Muscle of arm (tissue), 12 donors: ENCODE measurements around the gene ZNHIT3. TPM values are rescaled to one million over a fixed set of nuclear protein-coding genes. Genes with fewer than 3 reads are reported as not detected.
"Not testable (repeated sequence)": the region's sequence is repeated elsewhere in the genome, so short reads cannot be mapped to it uniquely, and the experiment has no call there.

Experiments
- DNase-seq: peaks from one replicate; pipeline ENCODE4 v3.0.0-alpha.2; 2013
- polyA plus RNA-seq, 12 donors: library from polyadenylated mRNA; unstranded; fragments of 120-200 nt; gene quantifications; one replicate each; pipeline ENCODE4 v1.2.1, GENCODE V29; 2013; ENCODE audit not compliant: insufficient read length in 12 of 12

Gene ZNHIT3
- polyA plus RNA-seq, 12 donors: 25.5 to 66.1 (median 57.6) TPM; not detected in 1

- no peak for DNase-seq
Measured at GRCh38 chr17:36481829-36482228, 4.7 kb upstream of the ZNHIT3 start.

DNA sequence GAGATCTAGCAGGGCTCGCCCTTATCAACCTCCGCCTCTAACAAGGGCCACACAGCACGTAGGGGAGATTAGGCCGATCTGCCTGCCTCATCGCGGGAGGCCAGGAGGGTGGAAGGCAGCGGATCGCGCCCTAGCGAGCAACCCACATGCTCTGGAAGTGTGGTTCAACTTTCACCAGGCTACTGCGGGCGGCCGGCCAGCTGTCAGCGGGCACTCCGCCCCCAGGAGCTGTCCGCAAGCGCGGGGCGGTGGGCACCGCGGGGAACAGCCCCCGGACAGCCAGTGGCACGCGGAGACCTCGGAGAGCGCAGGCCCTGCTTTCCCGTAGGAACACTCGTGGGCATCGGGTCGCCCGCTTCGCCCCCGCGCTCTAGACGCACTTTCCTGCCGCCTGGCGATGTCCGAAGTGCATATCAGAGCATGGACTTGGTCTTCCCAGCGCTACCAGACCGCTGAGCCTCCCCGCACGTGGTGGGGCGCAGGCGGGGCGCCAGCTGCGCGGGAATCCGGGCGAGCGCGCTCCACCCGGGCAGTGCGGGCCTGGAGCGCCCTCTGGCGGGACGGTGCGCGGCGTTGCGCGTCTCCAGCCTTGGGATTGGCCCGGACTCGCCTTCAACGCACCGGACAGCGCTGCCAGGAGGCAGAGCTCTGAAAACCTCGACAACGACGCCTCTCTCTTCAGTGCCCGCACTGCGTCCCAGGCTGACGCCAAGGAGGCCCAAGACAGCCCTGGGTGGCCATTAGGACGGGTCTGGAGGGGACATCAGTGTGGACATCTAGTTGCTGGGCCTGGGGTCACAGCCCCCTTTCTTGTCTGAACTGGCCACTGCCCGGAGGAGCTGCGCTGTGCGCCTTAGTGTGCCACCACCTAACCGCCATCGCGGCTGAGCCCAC lies 3.6 kb upstream of the ZNHIT3 start:
- DNase-seq: peak; percentile 85

- not testable (repeated sequence) for DNase-seq
Measured at GRCh38 chr17:36484021-36484420, 2.5 kb upstream of the ZNHIT3 start.

GRCh38 chr17:36485027-36485426 lies 1.5 kb upstream of the ZNHIT3 start:
- DNase-seq: no peak

DNA sequence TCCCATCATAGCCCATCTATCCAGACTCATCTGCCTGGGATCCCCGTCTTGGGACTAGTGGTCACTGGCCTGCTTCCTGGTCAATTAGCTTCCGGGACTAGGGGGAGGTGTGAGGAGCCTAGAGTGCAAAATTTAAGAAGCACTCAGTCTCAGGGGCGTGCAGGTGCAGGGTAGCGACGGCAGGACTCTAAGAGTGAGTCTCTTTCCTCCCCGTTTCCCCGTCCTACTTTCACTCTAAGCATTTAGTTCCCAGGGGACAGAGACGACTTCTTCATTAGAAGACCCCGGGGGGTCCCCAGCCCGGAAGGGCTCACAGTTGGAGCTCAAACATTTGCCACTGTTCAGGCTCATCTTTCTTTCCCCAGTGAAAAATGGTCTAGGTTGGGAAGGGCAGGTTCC lies 677 bp upstream of the ZNHIT3 start:
- DNase-seq: no peak

GRCh38 chr17:36493956-36494355 lies 7.5 kb downstream of the ZNHIT3 start:
- DNase-seq: no peak

GRCh38 chr17:36494674-36495073 lies 8.2 kb downstream of the ZNHIT3 start:
- DNase-seq: no peak

GRCh38 chr17:36495076-36495578 lies 8.6 kb downstream of the ZNHIT3 start:
- no peak for DNase-seq

DNA sequence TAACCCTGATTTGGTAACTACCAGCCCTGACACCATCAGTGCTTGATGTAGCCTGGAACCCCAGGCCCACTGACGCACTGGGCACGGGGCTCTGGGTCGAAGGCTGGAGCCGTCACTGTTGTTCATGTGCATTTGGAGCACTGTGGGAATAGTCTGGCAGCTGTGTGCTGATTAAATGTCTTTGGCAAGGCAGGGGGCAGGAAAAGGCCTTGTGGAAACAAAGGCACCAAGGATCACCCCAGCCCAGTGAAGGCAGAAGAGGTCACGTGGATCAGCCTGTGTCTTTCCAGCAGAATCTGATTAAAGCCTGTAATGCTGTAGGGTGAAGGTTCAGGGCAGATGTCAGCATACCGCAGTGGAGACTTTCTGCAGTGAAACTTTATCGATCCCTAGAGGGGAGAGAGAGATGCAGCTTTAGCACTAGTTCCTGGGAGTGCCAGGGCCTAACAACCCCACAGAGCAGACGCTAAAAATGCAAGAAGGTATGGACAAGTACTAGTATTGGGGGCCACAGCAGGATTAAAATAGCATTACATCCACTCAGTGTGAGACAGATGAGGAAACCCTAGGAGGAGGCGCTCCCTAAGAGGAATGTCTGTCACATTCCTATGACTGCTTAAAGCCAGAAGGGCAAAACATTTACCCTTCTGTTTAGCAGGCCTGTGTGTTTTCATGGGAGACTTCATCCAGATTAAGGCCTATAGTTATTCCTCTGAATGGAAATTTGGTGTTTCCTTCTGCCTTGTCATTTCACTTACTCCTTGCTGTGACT lies 9.7 kb downstream of the ZNHIT3 start:
- DNase-seq: no peak

GRCh38 chr17:36498155-36498554 lies 11.7 kb downstream of the ZNHIT3 start:
- no peak for DNase-seq

- DNase-seq: no peak
Measured at GRCh38 chr17:36498560-36499300, 12.2 kb downstream of the ZNHIT3 start.

DNA sequence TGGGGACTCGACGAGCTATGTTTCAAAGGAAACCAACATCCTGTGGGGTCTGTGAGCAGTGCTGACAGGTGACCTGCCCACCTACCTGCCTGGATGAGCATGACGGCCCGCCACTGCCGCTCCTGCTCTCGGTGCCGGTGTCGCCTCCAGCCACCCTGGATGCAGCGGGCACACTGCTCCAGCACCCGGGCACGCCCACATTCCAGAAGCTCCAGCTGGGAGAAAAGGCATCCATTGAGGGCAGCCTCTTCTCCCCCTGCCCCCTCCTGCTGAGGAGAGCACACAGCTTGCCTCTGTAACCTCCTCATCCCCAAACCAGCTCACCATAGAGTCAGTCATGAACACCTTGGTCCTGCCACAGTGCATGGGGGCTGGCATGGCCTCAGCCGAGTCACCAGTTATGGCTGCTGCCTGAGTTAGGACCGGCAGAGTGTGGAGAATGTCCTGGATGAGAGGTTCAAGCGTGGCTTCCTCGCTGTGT lies 14.3 kb downstream of the ZNHIT3 start:
- DNase-seq: no peak

GRCh38 chr17:36501351-36501750 lies 14.9 kb downstream of the ZNHIT3 start:
- no peak for DNase-seq

- DNase-seq: no peak
Measured at GRCh38 chr17:36501963-36502362, 15.5 kb downstream of the ZNHIT3 start.

GRCh38 chr17:36503456-36504155 lies 17.1 kb downstream of the ZNHIT3 start:
- no peak for DNase-seq

GRCh38 chr17:36504156-36504545 lies 17.7 kb downstream of the ZNHIT3 start:
- DNase-seq: no peak

- DNase-seq: no peak
Measured at GRCh38 chr17:36505171-36505570, 18.7 kb downstream of the ZNHIT3 start.

- no peak for DNase-seq
Measured at GRCh38 chr17:36506249-36506826, 19.9 kb downstream of the ZNHIT3 start.

- no peak for DNase-seq
Measured at GRCh38 chr17:36506831-36507230, 20.4 kb downstream of the ZNHIT3 start.

DNA sequence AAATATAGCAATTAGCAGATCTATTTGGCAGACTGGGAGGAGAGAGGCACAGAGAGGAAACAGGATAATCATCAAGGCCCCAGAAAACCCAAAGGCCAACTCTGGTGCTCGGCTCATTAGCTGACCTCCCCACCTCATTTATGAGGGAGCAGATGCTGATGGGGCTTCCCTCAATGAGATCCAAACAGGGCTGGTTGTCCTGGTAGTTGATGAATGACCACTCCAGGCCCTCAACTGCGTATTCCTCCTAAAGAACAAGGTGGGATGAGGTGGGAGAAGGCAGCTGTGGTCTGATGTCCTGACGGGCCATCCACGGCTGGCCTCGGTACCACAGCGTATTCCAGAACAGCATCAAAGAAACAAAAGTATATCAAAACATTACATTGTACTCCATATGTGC lies 20.8 kb downstream of the ZNHIT3 start:
- no peak for DNase-seq

DNA sequence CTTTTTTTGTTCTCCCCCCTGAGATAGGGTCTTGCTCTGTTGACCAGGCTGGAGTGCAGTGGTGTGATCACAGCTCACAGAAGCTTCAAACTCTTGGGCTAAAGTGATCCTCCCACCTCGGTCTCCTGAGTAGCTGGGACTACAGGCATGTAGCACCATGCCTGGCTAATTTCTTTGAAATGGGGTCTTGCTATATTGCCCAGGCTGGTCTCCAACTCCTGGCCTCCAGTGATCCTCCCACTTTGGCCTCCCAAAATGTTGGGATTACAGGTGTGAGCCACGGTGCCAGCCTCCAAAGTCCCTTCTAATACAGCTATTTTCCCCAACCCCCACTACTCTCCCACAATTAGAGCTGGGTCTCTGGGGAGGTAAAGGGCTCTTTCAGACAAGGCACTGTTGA lies 22.0 kb downstream of the ZNHIT3 start:
- not testable (repeated sequence) for DNase-seq
